SK-N-MC (cell line): Measurements from ENCODE around the gene DIP2C.
A peak's percentile ranks its signal among the peaks of the same experiment; 100 is the strongest.
"Not testable (repeated sequence)": the region's sequence is repeated elsewhere in the genome, so short reads cannot be mapped to it uniquely, and the experiment has no call there.

ENCODE experiments used
- DNase-seq: peaks from one replicate; pipeline ENCODE4 v3.0.0-alpha.2; 2011; ENCODE audit warnings: low read depth, low spot score
- H3K27ac ChIP-seq: fragments of 200-600 bp; sonication (generic); 2 replicates; pipeline ENCODE4 v1.5.1; 2016; ENCODE audit warnings: mixed run types
- H3K36me3 ChIP-seq: fragments of 200-600 bp; sonication (generic); 2 replicates; pipeline ENCODE4 v1.6.1; 2017; ENCODE audit warnings: antibody characterized with exemption, low read length, mixed read lengths; ENCODE audit not compliant: insufficient read depth
- H3K4me3 ChIP-seq: fragments of 200-600 bp; sonication (generic); 2 replicates; pipeline ENCODE4 v1.5.1; 2016
- H3K9ac ChIP-seq: fragments of 200-600 bp; sonication (generic); 2 replicates; pipeline ENCODE4 v1.8.0; 2017; ENCODE audit warnings: mixed run types, mixed read lengths; ENCODE audit not compliant: insufficient read length
- H3K9me3 ChIP-seq: fragments of 200-600 bp; sonication (generic); 2 replicates; pipeline ENCODE4 v1.6.1; 2017; ENCODE audit warnings: low read depth, mild to moderate bottlenecking, antibody characterized with exemption, low read length, moderate library complexity, mixed read lengths
- EZH2 ChIP-seq: fragments of 200-600 bp; sonication (generic); IDR thresholded peaks from one replicate; pipeline ENCODE4 v1.6.1; 2017; ENCODE audit warnings: antibody characterized with exemption
- FOXP2 ChIP-seq: optimal IDR thresholded peaks from 2 replicates; pipeline ENCODE3; 2011; ENCODE audit warnings: mild to moderate bottlenecking, moderate library complexity; ENCODE audit not compliant: insufficient read depth; ENCODE audit errors: extremely low read length, control extremely low read depth
- POLR2AphosphoS5 ChIP-seq: IDR thresholded peaks from 2 replicates; pipeline ENCODE4 v1.6.1; 2012; ENCODE audit warnings: mild to moderate bottlenecking, low read depth, low read length, borderline replicate concordance

The DIP2C gene

DNA sequence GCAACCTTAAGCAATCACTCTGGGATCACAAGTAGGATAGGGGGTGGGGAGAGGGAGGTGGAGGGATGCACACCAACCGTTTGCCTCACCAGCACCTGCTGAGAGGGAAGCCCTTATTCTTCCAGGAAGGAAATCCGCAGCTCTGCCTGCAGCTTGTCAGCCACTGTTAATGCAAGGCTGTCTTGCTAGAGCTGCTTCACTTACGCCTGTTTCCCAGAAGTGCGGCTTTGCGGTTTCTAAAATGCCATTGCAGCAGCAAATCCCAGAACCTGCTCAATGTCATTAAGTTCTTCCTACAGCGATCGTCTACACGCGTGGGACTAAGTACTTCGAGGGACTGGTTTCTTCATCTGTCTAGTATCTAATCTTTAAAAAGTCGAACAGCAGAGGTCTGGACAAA is 363.1 kb downstream of the DIP2C start:
- no peak overlapping the region for H3K27ac ChIP-seq
- H3K9ac ChIP-seq = no peak overlapping the region
- DNase-seq = peak; percentile 76
- no peaks in the 10 kb centered on the region for H3K36me3 ChIP-seq
- TF ChIP-seq EZH2 (no peak), POLR2AphosphoS5 (0 out of 2 replicates have a peak, but pooled peaks have one; percentile 28), FOXP2 (peak; percentile 55)
- H3K9me3 ChIP-seq = no peaks in the 10 kb centered on the region
- H3K4me3 ChIP-seq = no peak overlapping the region

DNA sequence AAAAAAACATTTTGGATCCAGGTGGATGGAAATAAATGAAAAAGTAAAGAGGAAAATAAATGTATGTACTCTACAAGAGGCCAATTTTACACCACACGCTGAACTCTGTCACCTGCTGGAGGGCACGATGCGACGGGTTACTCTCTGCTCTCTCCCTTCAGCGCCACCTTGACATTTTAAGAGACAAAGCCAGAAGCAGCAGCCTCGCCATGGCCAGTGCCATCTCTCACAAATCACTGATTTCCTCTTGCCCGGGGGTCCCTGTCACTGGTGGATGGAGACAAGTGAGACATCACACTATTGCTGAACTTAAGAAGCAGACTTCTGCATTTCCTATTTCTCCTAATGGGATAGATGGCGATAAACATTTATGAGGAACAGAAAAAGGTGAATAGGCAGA is 364.2 kb downstream of the DIP2C start:
- H3K9ac ChIP-seq = no peak overlapping the region
- no peak for DNase-seq
- no peak overlapping the region for H3K4me3 ChIP-seq
- no peaks in the 10 kb centered on the region for H3K36me3 ChIP-seq
- H3K9me3 ChIP-seq = no peaks in the 10 kb centered on the region
- H3K27ac ChIP-seq = no peak overlapping the region
- TF ChIP-seq FOXP2 (no peak), EZH2 (no peak)

DNA sequence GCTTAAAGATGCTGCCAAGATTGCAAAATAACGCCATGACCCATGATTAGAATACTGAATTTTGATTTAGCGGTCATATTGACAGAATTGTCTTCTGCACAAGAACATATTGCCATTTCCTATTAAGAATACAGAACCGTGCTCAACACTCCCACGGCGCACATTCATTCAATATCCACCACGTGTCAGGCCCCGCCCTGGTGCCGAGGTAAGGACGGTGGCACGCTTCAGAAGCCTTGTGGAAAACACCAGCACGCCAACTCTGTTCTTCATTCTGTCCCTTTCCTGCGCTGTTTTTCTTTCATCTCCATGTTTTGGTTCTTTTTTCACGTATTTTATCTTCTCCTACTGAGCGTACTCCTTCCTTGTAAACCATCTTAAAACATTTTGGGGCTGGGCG is 364.9 kb downstream of the DIP2C start:
- no peak overlapping the region for H3K27ac ChIP-seq
- H3K36me3 ChIP-seq = no peaks in the 10 kb centered on the region
- DNase-seq = no peak
- H3K9me3 ChIP-seq = no peaks in the 10 kb centered on the region
- H3K9ac ChIP-seq = no peak overlapping the region
- H3K4me3 ChIP-seq = no peak overlapping the region
- no peak for TF ChIP-seq POLR2AphosphoS5
- no peak for TF ChIP-seq EZH2
- no peak for TF ChIP-seq FOXP2

GRCh38 chr10:323651-324293 is 365.7 kb downstream of the DIP2C start:
- Histone ChIP-seq H3K9ac (no peak overlapping the region), H3K27ac (no peak overlapping the region), H3K9me3 (no peaks in the 10 kb centered on the region), H3K36me3 (no peaks in the 10 kb centered on the region), H3K4me3 (no peak overlapping the region)
- no peak for TF ChIP-seq FOXP2
- no peak for TF ChIP-seq POLR2AphosphoS5
- TF ChIP-seq EZH2 = no peak
- no peak for DNase-seq

- not testable (repeated sequence) for H3K9ac ChIP-seq, H3K27ac ChIP-seq, H3K36me3 ChIP-seq, DNase-seq, H3K9me3 ChIP-seq, H3K4me3 ChIP-seq
Observed at GRCh38 chr10:323046-323445, 366.4 kb downstream of the DIP2C start.

DNA sequence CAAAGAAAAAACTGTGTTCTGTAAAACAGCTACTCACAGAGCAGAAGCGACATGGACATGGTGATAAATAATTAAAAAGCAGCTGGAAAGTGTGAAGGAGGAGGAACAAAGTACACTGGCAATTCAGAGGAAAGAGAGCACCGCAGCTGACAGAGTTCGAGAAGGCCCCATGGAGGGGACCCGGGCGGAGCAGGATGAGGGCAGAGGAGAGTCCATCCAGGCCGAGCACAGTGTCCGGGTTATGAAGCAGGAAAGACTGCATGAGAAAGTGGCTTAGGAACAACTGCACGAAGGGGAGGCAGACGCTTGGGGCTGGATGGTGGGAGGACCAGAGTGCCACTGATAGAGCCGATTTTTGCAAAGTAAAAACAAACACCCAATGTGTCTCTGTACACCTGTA is 368.7 kb downstream of the DIP2C start:
- Histone ChIP-seq H3K36me3 (no peaks in the 10 kb centered on the region), H3K27ac (no peak overlapping the region)

GRCh38 chr10:317926-318325 is 371.5 kb downstream of the DIP2C start:
- no peak for TF ChIP-seq EZH2
- no peak for TF ChIP-seq FOXP2
- TF ChIP-seq POLR2AphosphoS5 = no peak
- H3K36me3 ChIP-seq = no peaks in the 10 kb centered on the region
- no peak overlapping the region for H3K4me3 ChIP-seq
- H3K9ac ChIP-seq = no peak overlapping the region
- H3K9me3 ChIP-seq = no peaks in the 10 kb centered on the region
- DNase-seq = no peak
- H3K27ac ChIP-seq = no peak overlapping the region

More for the DNA sequence above, 368.7 kb downstream of the DIP2C start:
- no peak overlapping the region for H3K4me3 ChIP-seq
- no peak for DNase-seq
- no peaks in the 10 kb centered on the region for H3K9me3 ChIP-seq
- no peak overlapping the region for H3K9ac ChIP-seq
- TF ChIP-seq POLR2AphosphoS5 (no peak), EZH2 (no peak), FOXP2 (no peak)

DNA sequence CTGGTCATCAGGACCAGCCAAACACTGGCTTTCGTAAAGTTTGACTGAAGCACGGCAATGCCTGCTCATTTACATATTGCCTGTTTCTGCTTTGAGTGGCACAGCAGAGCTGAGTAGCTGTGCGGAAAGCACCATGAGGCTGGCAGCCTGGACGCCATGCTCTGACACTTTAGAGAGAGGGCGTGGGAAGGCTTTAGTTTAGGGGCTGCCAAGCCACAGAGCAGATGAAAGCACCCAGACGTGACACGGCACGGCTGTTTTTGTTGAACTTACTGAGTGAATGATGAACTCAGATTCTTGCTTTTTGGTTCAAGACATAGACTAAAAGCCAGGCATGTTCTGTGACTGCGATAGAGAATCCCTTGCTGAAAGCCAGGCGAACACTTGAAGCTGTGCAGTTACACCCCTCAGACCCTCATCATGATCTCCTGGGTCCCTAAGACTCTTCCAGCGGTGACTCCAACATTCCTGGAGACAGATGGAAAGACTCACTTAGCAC is 372.1 kb downstream of the DIP2C start:
- no peak for TF ChIP-seq EZH2
- TF ChIP-seq FOXP2 = no peak
- TF ChIP-seq POLR2AphosphoS5 = no peak
- Histone ChIP-seq H3K36me3 (no peaks in the 10 kb centered on the region), H3K9me3 (no peaks in the 10 kb centered on the region), H3K4me3 (no peak overlapping the region), H3K9ac (no peak overlapping the region), H3K27ac (no peak overlapping the region)
- no peak for DNase-seq

- Histone ChIP-seq H3K27ac (no peak overlapping the region), H3K4me3 (no peak overlapping the region)
Observed at GRCh38 chr10:316390-316789, 373.1 kb downstream of the DIP2C start.

More at GRCh38 chr10:316390-316789, 373.1 kb downstream of the DIP2C start:
- no peaks in the 10 kb centered on the region for H3K9me3 ChIP-seq
- no peak for DNase-seq
- TF ChIP-seq EZH2 (no peak), POLR2AphosphoS5 (no peak), FOXP2 (no peak)
- no peak overlapping the region for H3K9ac ChIP-seq
- no peaks in the 10 kb centered on the region for H3K36me3 ChIP-seq
